OCI-LY7 (cell line): Measurements from ENCODE around the gene DHRSX. TPM values are rescaled to one million over a fixed set of nuclear protein-coding genes. Genes with fewer than 3 reads are reported as not detected.

Experiments
- BruUV-seq: library from RNA; stranded (reverse); fragments of 400-500 nt; replicated peaks from 2 replicates; lab custom pipeline; 2021; lab: Mats Ljungman, UMichigan
- CTCF ChIA-PET: fragments of 300-600 bp; sonication (Branson Sonifier 250); formaldehyde crosslinking; loops from one replicate; lab custom pipeline; 2022; ENCODE audit warnings: antibody characterized with exemption; ENCODE audit not compliant: unreplicated experiment; lab: Charles Lee
- POLR2A ChIA-PET: fragments of 300-600 bp; sonication (Branson Sonifier 250); formaldehyde crosslinking; loops from one replicate; lab custom pipeline; 2022; ENCODE audit warnings: antibody characterized with exemption; lab: Charles Lee
- DNase-seq: peaks from one replicate; pipeline ENCODE4 v3.0.0-alpha.2; 2015; ENCODE audit warnings: low spot score
- H2AFZ ChIP-seq: fragments of 200-600 bp; sonication (generic), shearing (Covaris generic); 2 replicates; pipeline ENCODE4 v1.6.1; 2014; ENCODE audit warnings: mild to moderate bottlenecking, antibody characterized with exemption, low read length, moderate library complexity
- H3K27ac ChIP-seq: fragments of 200-600 bp; sonication (generic); 2 replicates; pipeline ENCODE4 v1.5.1; 2014; ENCODE audit warnings: mixed run types, low read depth, mild to moderate bottlenecking, moderate library complexity, low read length, inconsistent platforms; ENCODE audit not compliant: poor library complexity, severe bottlenecking
- H3K36me3 ChIP-seq: fragments of 200-600 bp; sonication (generic); 2 replicates; pipeline ENCODE4 v1.6.1; 2014; ENCODE audit warnings: mild to moderate bottlenecking, antibody characterized with exemption, low read length, moderate library complexity, mixed read lengths; ENCODE audit not compliant: insufficient read depth
- H3K4me1 ChIP-seq: fragments of 200-600 bp; sonication (generic); 2 replicates; pipeline ENCODE4 v1.5.1; 2014; ENCODE audit warnings: mild to moderate bottlenecking, low read length; ENCODE audit not compliant: insufficient read depth, poor library complexity, severe bottlenecking
- H3K4me2 ChIP-seq: fragments of 200-600 bp; sonication (generic); 2 replicates; pipeline ENCODE4 v1.6.1; 2014; ENCODE audit warnings: mild to moderate bottlenecking, low read length
- H3K4me3 ChIP-seq: fragments of 200-600 bp; sonication (generic); 2 replicates; pipeline ENCODE4 v1.5.1; 2014; ENCODE audit warnings: mild to moderate bottlenecking, low read depth, low read length; ENCODE audit not compliant: poor library complexity, severe bottlenecking
- H3K79me2 ChIP-seq: fragments of 200-600 bp; sonication (generic); 2 replicates; pipeline ENCODE4 v1.6.1; 2016; ENCODE audit warnings: low read depth, mild to moderate bottlenecking, low read length, moderate library complexity, mixed read lengths; ENCODE audit not compliant: insufficient read depth
- H3K9me2 ChIP-seq: fragments of 200-600 bp; sonication (generic); 2 replicates; pipeline ENCODE4 v1.6.1; 2016; ENCODE audit warnings: mild to moderate bottlenecking, low read length, mixed read lengths; ENCODE audit not compliant: insufficient read depth
- H3K9me3 ChIP-seq: fragments of 200-600 bp; sonication (generic); 2 replicates; pipeline ENCODE4 v1.6.1; 2014; ENCODE audit warnings: mild to moderate bottlenecking, mixed run types, low read length, mixed read lengths
- H4K20me1 ChIP-seq: fragments of 200-600 bp; sonication (generic); 2 replicates; pipeline ENCODE4 v1.6.1; 2014; ENCODE audit warnings: mild to moderate bottlenecking, antibody characterized with exemption, low read length, moderate library complexity, mixed read lengths; ENCODE audit not compliant: insufficient read depth
- EZH2phosphoT487 ChIP-seq: fragments of 200-600 bp; sonication (generic); IDR thresholded peaks from 2 replicates; pipeline ENCODE4 v1.6.1; 2018; ENCODE audit warnings: low read depth, borderline replicate concordance, mild to moderate bottlenecking, mixed run types, antibody characterized with exemption, low read length, moderate library complexity, mixed read lengths
- intact Hi-C: fragments of 100-400 bp; cut with micrococcal nuclease; formaldehyde crosslinking; loops from one replicate; pipeline ENCODE4 v1.10.0; 2022; ENCODE audit not compliant: unreplicated experiment
- total RNA-seq, 2 experiments: library from RNA; depleted of rRNA in 1 of 2; stranded (reverse); fragments of >200 nt in 1 of 2; shearing (Covaris generic) in 1 of 2; gene quantifications; 2 replicates each; pipeline ENCODE4 v1.2.3, GENCODE V29; 2014 to 2022
- TF ChIP-seq, protein P1 (sequence below): fragments of 200-600 bp; sonication (generic); conservative IDR thresholded peaks from 2 replicates; pipeline ENCODE4 v1.5.1; 2014; ENCODE audit warnings: mild to moderate bottlenecking, antibody characterized with exemption, low read length, moderate library complexity, mixed read lengths

DHRSX gene
- total RNA-seq, 2 experiments from 2014 or later, result 25.2 to 30.9 TPM

DNA sequence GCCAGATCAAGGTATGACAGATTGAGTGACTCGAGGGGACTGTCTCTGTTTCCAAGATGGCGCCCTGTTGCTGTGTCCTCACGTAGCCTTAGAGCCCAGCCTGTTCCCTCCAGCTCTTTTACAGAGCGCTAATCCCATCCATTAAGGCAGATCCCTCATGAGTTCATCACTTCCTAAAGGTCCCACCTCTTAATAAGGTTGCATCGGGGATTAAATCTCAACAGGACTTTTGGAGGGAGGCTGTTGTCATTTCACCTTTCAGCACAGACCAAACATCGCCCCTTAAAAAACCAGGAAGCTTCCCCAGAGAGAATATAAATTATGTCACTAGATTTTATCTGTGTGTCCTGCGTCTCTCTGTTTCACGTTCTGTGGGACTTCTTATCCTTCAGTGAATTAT lies 32.6 kb upstream of the DHRSX start:
- Histone ChIP-seq H3K36me3 (no peaks in the 10 kb centered on the region), H3K27ac (no peak overlapping the region), H4K20me1 (no peaks in the 10 kb centered on the region), H3K79me2 (no peaks in the 10 kb centered on the region), H3K4me2 (no peak overlapping the region), H3K9me3 (no peaks in the 10 kb centered on the region), H3K9me2 (no peaks in the 10 kb centered on the region), H3K4me1 (peaks cover 11% of the 10 kb centered on the region), H2AFZ (peak overlapping the region; percentile 2; the same call in 1 of the 2 replicates), H3K4me3 (no peak overlapping the region)
- intact Hi-C loops, result no loop called here
- no peak for DNase-seq
- ChIA-PET CTCF (no interaction called here), POLR2A (no interaction called here)
- no peak for TF ChIP-seq EZH2phosphoT487
- TF ChIP-seq, protein P1, sequence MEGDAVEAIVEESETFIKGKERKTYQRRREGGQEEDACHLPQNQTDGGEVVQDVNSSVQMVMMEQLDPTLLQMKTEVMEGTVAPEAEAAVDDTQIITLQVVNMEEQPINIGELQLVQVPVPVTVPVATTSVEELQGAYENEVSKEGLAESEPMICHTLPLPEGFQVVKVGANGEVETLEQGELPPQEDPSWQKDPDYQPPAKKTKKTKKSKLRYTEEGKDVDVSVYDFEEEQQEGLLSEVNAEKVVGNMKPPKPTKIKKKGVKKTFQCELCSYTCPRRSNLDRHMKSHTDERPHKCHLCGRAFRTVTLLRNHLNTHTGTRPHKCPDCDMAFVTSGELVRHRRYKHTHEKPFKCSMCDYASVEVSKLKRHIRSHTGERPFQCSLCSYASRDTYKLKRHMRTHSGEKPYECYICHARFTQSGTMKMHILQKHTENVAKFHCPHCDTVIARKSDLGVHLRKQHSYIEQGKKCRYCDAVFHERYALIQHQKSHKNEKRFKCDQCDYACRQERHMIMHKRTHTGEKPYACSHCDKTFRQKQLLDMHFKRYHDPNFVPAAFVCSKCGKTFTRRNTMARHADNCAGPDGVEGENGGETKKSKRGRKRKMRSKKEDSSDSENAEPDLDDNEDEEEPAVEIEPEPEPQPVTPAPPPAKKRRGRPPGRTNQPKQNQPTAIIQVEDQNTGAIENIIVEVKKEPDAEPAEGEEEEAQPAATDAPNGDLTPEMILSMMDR, result no peak
- no TSS peak for BruUV-seq

DNA sequence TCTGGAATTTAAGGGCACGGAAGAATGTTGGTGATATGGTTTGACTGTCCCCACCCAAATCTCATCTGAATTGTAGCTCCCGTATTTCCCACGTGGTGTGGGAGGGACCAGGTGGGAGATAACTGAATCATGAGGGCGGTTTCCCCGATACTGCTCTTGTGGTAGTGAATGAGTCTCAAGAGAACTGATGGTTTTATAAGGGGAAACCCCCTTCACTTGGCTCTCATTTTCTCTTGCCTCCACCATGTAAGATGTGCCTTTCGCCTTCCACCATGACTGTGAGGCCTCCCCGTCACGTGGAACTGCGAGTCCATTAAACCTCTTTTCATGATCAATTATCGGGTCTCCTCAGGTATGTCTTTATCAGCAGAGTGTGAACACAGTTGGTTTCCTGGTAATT lies 25.6 kb upstream of the DHRSX start:
- DNase-seq, result no peak
- H3K9me2 ChIP-seq, result no peaks in the 10 kb centered on the region

DNA sequence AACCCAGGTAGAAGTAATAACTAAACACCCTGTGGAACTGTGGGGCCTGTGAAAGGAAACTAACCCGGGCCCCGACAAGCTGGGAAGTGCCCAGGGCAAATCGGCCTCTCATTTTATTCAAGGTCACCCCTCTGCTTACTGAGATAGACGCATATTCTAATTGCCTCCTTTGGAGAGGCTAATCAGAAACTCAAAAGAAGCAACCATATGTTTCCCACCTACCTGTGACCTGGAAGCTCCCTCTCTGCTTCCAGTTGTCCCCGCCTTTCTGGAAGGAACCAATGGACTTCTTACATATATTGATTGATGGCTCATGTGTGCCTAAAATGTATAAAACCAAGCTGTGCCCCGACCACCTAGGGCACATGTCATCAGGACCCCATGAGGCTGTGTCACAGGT lies 23.1 kb upstream of the DHRSX start:
- no peak for DNase-seq
- H4K20me1 ChIP-seq, result no peaks in the 10 kb centered on the region
- no peaks in the 10 kb centered on the region for H3K79me2 ChIP-seq
- H3K4me2 ChIP-seq, result no peak overlapping the region
- peaks cover 26% of the 10 kb centered on the region for H3K4me1 ChIP-seq
- no peaks in the 10 kb centered on the region for H3K9me2 ChIP-seq
- no peak overlapping the region for H3K4me3 ChIP-seq
- H3K27ac ChIP-seq, result no peak overlapping the region
- no peaks in the 10 kb centered on the region for H3K9me3 ChIP-seq
- intact Hi-C loops, result no loop called here
- ChIA-PET POLR2A (no interaction called here), CTCF (no interaction called here)
- H2AFZ ChIP-seq, result no peak overlapping the region
- BruUV-seq, result no TSS peak
- no peaks in the 10 kb centered on the region for H3K36me3 ChIP-seq
- no peak for TF ChIP-seq EZH2phosphoT487
- TF ChIP-seq, protein P1, result no peak

More for the DNA sequence above, 25.6 kb upstream of the DHRSX start:
- H3K27ac ChIP-seq, result no peak overlapping the region
- H3K4me3 ChIP-seq, result no peak overlapping the region
- H4K20me1 ChIP-seq, result no peaks in the 10 kb centered on the region
- ChIA-PET POLR2A (no interaction called here), CTCF (no interaction called here)
- TF ChIP-seq EZH2phosphoT487, result no peak
- TF ChIP-seq, protein P1, result no peak
- 0 out of 2 replicates have a peak overlapping the region, but pooled peaks have one; percentile 28 for H2AFZ ChIP-seq
- H3K4me2 ChIP-seq, result no peak overlapping the region
- H3K79me2 ChIP-seq, result no peaks in the 10 kb centered on the region
- no TSS peak for BruUV-seq
- no peaks in the 10 kb centered on the region for H3K36me3 ChIP-seq
- H3K4me1 ChIP-seq, result peaks cover 15% of the 10 kb centered on the region
- no peaks in the 10 kb centered on the region for H3K9me3 ChIP-seq
- intact Hi-C loops, result no loop called here
